Measurements from ENCODE around the gene CEP112.

Gene CEP112

DNA sequence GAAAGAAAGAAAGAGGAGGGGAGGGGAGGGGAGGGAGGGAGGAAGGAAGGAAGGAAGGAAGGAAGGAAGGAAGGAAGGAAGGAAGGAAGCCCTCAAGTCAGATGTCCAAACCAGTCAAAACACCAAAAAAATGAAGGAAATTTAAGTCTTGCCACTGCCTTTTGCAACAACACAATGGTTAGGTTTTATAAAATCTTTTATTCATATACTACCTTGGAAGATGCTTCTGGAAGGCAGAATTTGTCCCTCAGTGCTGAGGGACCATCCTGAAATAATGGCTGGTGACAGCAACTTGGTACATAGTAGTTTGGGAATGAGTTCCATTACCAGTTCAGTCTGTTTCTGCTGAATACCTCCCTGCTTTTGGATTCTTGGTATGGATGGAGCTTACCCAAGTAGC is 29.4 kb upstream of the CEP112 start:
- Histone ChIP-seq H3K79me2 (ENCODE audit: insufficient read depth, low read length) (no peaks in the 10 kb centered on the region), H3K27ac (ENCODE audit: low read depth, low read length) (no peak overlapping the region), H3K27me3 (ENCODE audit: low read length) (no peaks in the 10 kb centered on the region), H2AFZ (ENCODE audit: low read depth, low read length, severe bottlenecking) (no peak overlapping the region), H3K9me3 (ENCODE audit: insufficient read depth, low read length) (no peaks in the 10 kb centered on the region), H3K9ac (ENCODE audit: low read length) (no peak overlapping the region), H4K20me1 (ENCODE audit: low read depth, low read length) (no peaks in the 10 kb centered on the region), H3K4me2 (ENCODE audit: low read depth, low read length, poor library complexity, severe bottlenecking) (no peak overlapping the region), H3K9me2 (replicated peaks; ENCODE audit: insufficient read depth, low read length) (no peaks in the 10 kb centered on the region), H3K4me3 (ENCODE audit: insufficient read depth, low read length, poor library complexity, severe bottlenecking) (no peak overlapping the region), H3F3A (ENCODE audit: insufficient read depth) (no peaks in the 10 kb centered on the region), H3K36me3 (ENCODE audit: low read length) (no peaks in the 10 kb centered on the region)
- TF ChIP-seq CTCF (IDR thresholded peaks at IDR 0.05; ENCODE audit: insufficient read depth, low read length, poor library complexity, severe bottlenecking) (no peak), EZH2phosphoT487 (conservative IDR thresholded peaks at IDR 0.05; ENCODE audit: low read length) (no peak)

GRCh38 chr17:66220079-66220835 is 28.3 kb upstream of the CEP112 start:
- Histone ChIP-seq H3K4me2 (ENCODE audit: low read depth, low read length, poor library complexity, severe bottlenecking) (no peak overlapping the region), H3K36me3 (ENCODE audit: low read length) (no peaks in the 10 kb centered on the region), H3K79me2 (ENCODE audit: insufficient read depth, low read length) (no peaks in the 10 kb centered on the region), H3K27ac (ENCODE audit: low read depth, low read length) (no peak overlapping the region), H3K4me3 (ENCODE audit: insufficient read depth, low read length, poor library complexity, severe bottlenecking) (no peak overlapping the region), H4K20me1 (ENCODE audit: low read depth, low read length) (no peaks in the 10 kb centered on the region), H3K27me3 (ENCODE audit: low read length) (no peaks in the 10 kb centered on the region), H2AFZ (ENCODE audit: low read depth, low read length, severe bottlenecking) (no peak overlapping the region), H3K9me2 (replicated peaks; ENCODE audit: insufficient read depth, low read length) (no peaks in the 10 kb centered on the region), H3F3A (ENCODE audit: insufficient read depth) (no peaks in the 10 kb centered on the region), H3K9me3 (ENCODE audit: insufficient read depth, low read length) (no peaks in the 10 kb centered on the region), H3K9ac (ENCODE audit: low read length) (no peak overlapping the region)
- no peak for TF ChIP-seq CTCF (IDR thresholded peaks at IDR 0.05; ENCODE audit: insufficient read depth, low read length, poor library complexity, severe bottlenecking)
- no peak for TF ChIP-seq EZH2phosphoT487 (conservative IDR thresholded peaks at IDR 0.05; ENCODE audit: low read length)

DNA sequence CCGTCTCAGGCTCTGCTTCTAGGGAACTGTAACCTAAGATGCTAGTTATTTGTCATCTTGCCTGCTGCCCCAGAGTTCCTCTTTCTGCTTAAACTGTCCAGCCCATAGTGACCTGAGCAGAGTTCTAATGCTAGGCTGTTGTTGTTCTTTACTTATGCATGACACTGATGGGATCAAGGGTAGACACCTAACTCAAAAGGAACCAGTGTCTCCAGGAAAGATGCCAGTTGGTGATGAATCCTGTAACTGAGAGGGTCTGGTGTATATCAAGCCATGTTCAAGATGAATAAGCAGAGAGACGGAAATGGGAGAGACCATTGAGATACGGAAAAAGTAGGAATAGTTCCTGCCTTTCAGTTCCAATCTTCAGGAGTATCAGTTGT is 23.6 kb upstream of the CEP112 start:
- Histone ChIP-seq H3K9ac (ENCODE audit: low read length) (no peak overlapping the region), H3K9me2 (replicated peaks; ENCODE audit: insufficient read depth, low read length) (no peaks in the 10 kb centered on the region), H3F3A (ENCODE audit: insufficient read depth) (no peaks in the 10 kb centered on the region), H4K20me1 (ENCODE audit: low read depth, low read length) (no peaks in the 10 kb centered on the region), H3K4me2 (ENCODE audit: low read depth, low read length, poor library complexity, severe bottlenecking) (no peak overlapping the region), H3K27me3 (ENCODE audit: low read length) (no peaks in the 10 kb centered on the region), H3K9me3 (ENCODE audit: insufficient read depth, low read length) (no peaks in the 10 kb centered on the region), H3K27ac (ENCODE audit: low read depth, low read length) (no peak overlapping the region), H3K36me3 (ENCODE audit: low read length) (no peaks in the 10 kb centered on the region), H2AFZ (ENCODE audit: low read depth, low read length, severe bottlenecking) (no peak overlapping the region), H3K79me2 (ENCODE audit: insufficient read depth, low read length) (no peaks in the 10 kb centered on the region), H3K4me3 (ENCODE audit: insufficient read depth, low read length, poor library complexity, severe bottlenecking) (no peak overlapping the region)
- TF ChIP-seq EZH2phosphoT487 (conservative IDR thresholded peaks at IDR 0.05; ENCODE audit: low read length) (no peak), CTCF (IDR thresholded peaks at IDR 0.05; ENCODE audit: insufficient read depth, low read length, poor library complexity, severe bottlenecking) (no peak)

All from SU-DHL-6 (cell line).